NOMO-1 treated with dmso at 0.1 percent for 144 hours (cell line): ENCODE measurements around the gene COL4A6.
"Not testable (repeated sequence)": the region's sequence is repeated elsewhere in the genome, so short reads cannot be mapped to it uniquely, and the experiment has no call there.

ENCODE experiments used
- DNase-seq: peaks from one replicate; lab custom pipeline; 2025; ENCODE audit not compliant: unreplicated experiment; lab: John Stamatoyannopoulos, UW

COL4A6 gene

GRCh38 chrX:108438110-108438623, at the start of gene COL4A6:
Gene COL4A6, minus strand, starts transcription at chrX:108438422. Its CDS starts 226 bp downstream, at chrX:108438196.
- no peak for DNase-seq

- no peak for DNase-seq
Measured at GRCh38 chrX:108485960-108486359, 47.7 kb upstream of the COL4A6 start.

GRCh38 chrX:108484251-108484650, 46.0 kb upstream of the COL4A6 start:
- DNase-seq, result no peak

- not testable (repeated sequence) for DNase-seq
Measured at GRCh38 chrX:108481528-108481927, 43.3 kb upstream of the COL4A6 start.

GRCh38 chrX:108473979-108474378, 35.8 kb upstream of the COL4A6 start:
- DNase-seq, result no peak

- no peak for DNase-seq
Measured at GRCh38 chrX:108468486-108468885, 30.3 kb upstream of the COL4A6 start.

- no peak for DNase-seq
Measured at GRCh38 chrX:108464604-108465003, 26.4 kb upstream of the COL4A6 start.

- DNase-seq, result no peak
Measured at GRCh38 chrX:108456971-108457477, 18.8 kb upstream of the COL4A6 start.

- no peak for DNase-seq
Measured at GRCh38 chrX:108453841-108454240, 15.6 kb upstream of the COL4A6 start.

GRCh38 chrX:108447303-108447702, 9.1 kb upstream of the COL4A6 start:
- no peak for DNase-seq

GRCh38 chrX:108442901-108443464, 4.8 kb upstream of the COL4A6 start:
- DNase-seq, result no peak

GRCh38 chrX:108439961-108440696, 1.9 kb upstream of the COL4A6 start:
- DNase-seq, result no peak

GRCh38 chrX:108439426-108439942, 1.3 kb upstream of the COL4A6 start, which contains the start of gene COL4A5:
Gene COL4A5, plus strand, starts transcription at chrX:108439838. Its CDS starts 288 bp downstream, at chrX:108440126.
- no peak for DNase-seq

GRCh38 chrX:108437349-108438109, 693 bp downstream of the COL4A6 start:
- no peak for DNase-seq

- no peak for DNase-seq
Measured at GRCh38 chrX:108435261-108435660, 3.0 kb downstream of the COL4A6 start.

GRCh38 chrX:108426262-108426661, 12.0 kb downstream of the COL4A6 start:
- DNase-seq, result no peak

- no peak for DNase-seq
Measured at GRCh38 chrX:108420481-108420880, 17.7 kb downstream of the COL4A6 start.

GRCh38 chrX:108419401-108419800, 18.8 kb downstream of the COL4A6 start:
- DNase-seq, result no peak

GRCh38 chrX:108417257-108417656, 21.0 kb downstream of the COL4A6 start:
- no peak for DNase-seq

- DNase-seq, result no peak
Measured at GRCh38 chrX:108415891-108416290, 22.3 kb downstream of the COL4A6 start.

GRCh38 chrX:108415146-108415545, 23.1 kb downstream of the COL4A6 start:
- DNase-seq, result no peak
